ENCODE measurements around the gene KDM3B.
"Not testable (repeated sequence)": the region's sequence is repeated elsewhere in the genome, so short reads cannot be mapped to it uniquely, and the experiment has no call there.

Gene KDM3B

DNA sequence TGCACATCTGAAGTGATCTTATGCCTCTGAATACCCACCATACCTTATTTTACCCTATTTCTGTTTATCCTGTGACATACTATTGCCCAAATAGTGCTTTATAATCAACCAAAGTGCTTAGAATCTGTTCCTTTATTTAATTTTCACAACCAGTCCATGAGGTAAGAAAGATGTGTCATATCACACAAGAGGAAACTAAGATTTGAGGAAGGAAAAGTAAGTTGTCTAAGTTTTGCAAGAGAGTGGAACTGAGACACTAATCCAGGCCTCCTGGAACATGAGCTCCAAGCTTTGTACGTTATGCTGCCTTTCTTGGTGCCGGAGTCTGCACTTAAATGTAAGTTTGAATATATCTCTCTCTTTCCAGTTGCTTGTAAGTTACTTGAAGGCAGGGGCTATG, 17.2 kb downstream of the KDM3B start:
- H3K9me3 ChIP-seq (ENCODE audit: control insufficient read depth in 1 of 2, low read length in 2 of 2) = no peaks in the 10 kb centered on the region
- no peak overlapping the region for H3K4me3 ChIP-seq (ENCODE audit: low read depth in 1 of 2, low read length in 2 of 2)
- peak overlapping the region; percentile 42 for H3K27ac ChIP-seq (ENCODE audit: low read length)
- peaks cover 12 to 13% of the 10 kb centered on the region in 2 donors for H3K4me1 ChIP-seq (ENCODE audit: control insufficient read depth in 1 of 2, insufficient read depth in 2 of 2, low read length in 2 of 2)
- peaks cover 4 to 8% of the 10 kb centered on the region in 2 donors for H3K36me3 ChIP-seq (ENCODE audit: control insufficient read depth in 1 of 2, insufficient read depth in 2 of 2, low read length in 2 of 2)
- H3K27me3 ChIP-seq (ENCODE audit: low read depth, low read length) = no peaks in the 10 kb centered on the region

- Histone ChIP-seq H3K9me3 (ENCODE audit: control insufficient read depth in 1 of 2, low read length in 2 of 2) (no peaks in the 10 kb centered on the region), H3K27ac (ENCODE audit: low read length) (no peak overlapping the region), H3K4me1 (ENCODE audit: control insufficient read depth in 1 of 2, insufficient read depth in 2 of 2, low read length in 2 of 2) (peaks cover 12 to 13% of the 10 kb centered on the region in 2 donors), H3K27me3 (ENCODE audit: low read depth, low read length) (no peaks in the 10 kb centered on the region), H3K4me3 (ENCODE audit: low read depth in 1 of 2, low read length in 2 of 2) (no peak overlapping the region), H3K36me3 (ENCODE audit: control insufficient read depth in 1 of 2, insufficient read depth in 2 of 2, low read length in 2 of 2) (peaks cover 4 to 11% of the 10 kb centered on the region in 2 donors)
Measured at GRCh38 chr5:138370537-138370936, 18.1 kb downstream of the KDM3B start.

DNA sequence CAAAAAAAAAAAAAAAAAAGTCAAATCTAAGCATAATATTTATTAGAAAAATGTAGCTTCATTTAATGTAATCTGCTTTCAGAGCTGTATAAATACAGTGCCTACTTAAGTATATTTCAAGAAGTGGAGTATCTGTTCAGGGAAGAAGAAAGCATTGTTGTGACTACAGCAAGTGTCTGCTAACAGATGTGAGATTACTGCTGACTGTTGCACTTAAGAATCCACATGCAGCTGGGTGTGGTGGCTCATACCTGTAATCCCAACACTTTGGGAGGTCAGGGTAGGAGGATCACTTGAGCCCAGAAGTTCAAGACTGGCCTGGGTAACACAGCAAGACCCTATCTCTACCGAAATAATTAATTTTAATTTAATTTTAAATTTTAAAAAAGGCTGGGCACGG, 19.0 kb downstream of the KDM3B start:
- Histone ChIP-seq H3K27ac (ENCODE audit: low read length) (no peak overlapping the region), H3K9me3 (ENCODE audit: control insufficient read depth in 1 of 2, low read length in 2 of 2) (no peaks in the 10 kb centered on the region), H3K27me3 (ENCODE audit: low read depth, low read length) (no peaks in the 10 kb centered on the region), H3K4me3 (ENCODE audit: low read depth in 1 of 2, low read length in 2 of 2) (no peak overlapping the region), H3K36me3 (ENCODE audit: control insufficient read depth in 1 of 2, insufficient read depth in 2 of 2, low read length in 2 of 2) (peaks cover 4 to 11% of the 10 kb centered on the region in 2 donors), H3K4me1 (ENCODE audit: control insufficient read depth in 1 of 2, insufficient read depth in 2 of 2, low read length in 2 of 2) (peaks cover 11 to 13% of the 10 kb centered on the region in 2 donors)

DNA sequence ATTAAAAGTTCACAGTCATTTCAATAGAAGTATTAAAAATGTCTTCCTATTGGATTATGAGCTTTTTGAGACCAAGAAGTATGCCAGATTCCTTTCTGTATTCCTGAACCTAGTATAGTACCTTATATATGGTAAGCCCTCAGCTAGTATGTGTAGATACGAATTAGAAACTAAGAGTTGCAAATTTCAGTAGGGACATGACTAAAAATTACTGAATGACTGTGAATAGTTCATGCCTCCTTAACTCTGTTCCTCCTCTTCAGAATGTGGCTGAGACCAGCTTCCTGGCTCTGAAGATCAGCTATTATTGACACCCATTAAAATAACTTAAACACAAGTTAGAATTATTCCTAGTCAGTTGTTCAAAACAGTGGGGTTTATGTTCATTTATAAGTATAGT, 19.7 kb downstream of the KDM3B start:
- peaks cover 6 to 16% of the 10 kb centered on the region in 2 donors for H3K36me3 ChIP-seq (ENCODE audit: control insufficient read depth in 1 of 2, insufficient read depth in 2 of 2, low read length in 2 of 2)
- H3K9me3 ChIP-seq (ENCODE audit: control insufficient read depth in 1 of 2, low read length in 2 of 2) = no peaks in the 10 kb centered on the region
- H3K4me3 ChIP-seq (ENCODE audit: low read depth in 1 of 2, low read length in 2 of 2) = no peak overlapping the region
- H3K27ac ChIP-seq (ENCODE audit: low read length) = no peak overlapping the region
- H3K4me1 ChIP-seq (ENCODE audit: control insufficient read depth in 1 of 2, insufficient read depth in 2 of 2, low read length in 2 of 2) = peaks cover 4 to 5% of the 10 kb centered on the region in 2 donors
- H3K27me3 ChIP-seq (ENCODE audit: low read depth, low read length) = no peaks in the 10 kb centered on the region

DNA sequence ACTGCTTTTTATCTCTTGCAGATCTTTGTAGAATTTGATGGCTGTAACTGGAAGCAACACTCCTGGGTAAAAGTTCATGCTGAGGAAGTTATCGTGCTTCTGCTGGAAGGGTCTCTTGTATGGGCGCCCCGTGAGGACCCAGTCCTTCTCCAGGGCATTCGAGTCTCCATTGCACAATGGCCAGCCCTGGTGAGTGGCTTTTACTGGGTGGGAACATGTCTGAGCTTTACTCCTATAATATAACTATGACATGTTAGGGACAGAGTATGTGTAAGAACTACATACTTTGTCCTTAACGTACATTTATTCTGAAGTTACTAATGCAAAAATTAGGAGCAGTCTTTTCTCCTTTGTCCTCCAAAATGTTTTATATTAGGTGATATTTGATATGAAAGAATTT, 20.2 kb downstream of the KDM3B start:
- Histone ChIP-seq H3K36me3 (ENCODE audit: control insufficient read depth in 1 of 2, insufficient read depth in 2 of 2, low read length in 2 of 2) (peaks cover 10 to 20% of the 10 kb centered on the region in 2 donors), H3K4me1 (ENCODE audit: control insufficient read depth in 1 of 2, insufficient read depth in 2 of 2, low read length in 2 of 2) (peaks cover 4 to 5% of the 10 kb centered on the region in 2 donors)

GRCh38 chr5:138382347-138382746, 29.9 kb downstream of the KDM3B start:
- no peak overlapping the region for H3K27ac ChIP-seq (ENCODE audit: low read length)
- no peak overlapping the region for H3K4me3 ChIP-seq (ENCODE audit: low read depth in 1 of 2, low read length in 2 of 2)
- H3K27me3 ChIP-seq (ENCODE audit: low read depth, low read length) = no peaks in the 10 kb centered on the region
- no peaks in the 10 kb centered on the region for H3K4me1 ChIP-seq (ENCODE audit: control insufficient read depth in 1 of 2, insufficient read depth in 2 of 2, low read length in 2 of 2)
- H3K9me3 ChIP-seq (ENCODE audit: control insufficient read depth in 1 of 2, low read length in 2 of 2) = no peaks in the 10 kb centered on the region
- peaks cover 50 to 63% of the 10 kb centered on the region in 2 donors for H3K36me3 ChIP-seq (ENCODE audit: control insufficient read depth in 1 of 2, insufficient read depth in 2 of 2, low read length in 2 of 2)

More for the DNA sequence above, 20.2 kb downstream of the KDM3B start:
- no peak overlapping the region for H3K27ac ChIP-seq (ENCODE audit: low read length)
- no peaks in the 10 kb centered on the region for H3K9me3 ChIP-seq (ENCODE audit: control insufficient read depth in 1 of 2, low read length in 2 of 2)
- no peaks in the 10 kb centered on the region for H3K27me3 ChIP-seq (ENCODE audit: low read depth, low read length)
- no peak overlapping the region for H3K4me3 ChIP-seq (ENCODE audit: low read depth in 1 of 2, low read length in 2 of 2)

GRCh38 chr5:138385660-138386059, 33.2 kb downstream of the KDM3B start:
- H3K36me3 ChIP-seq (ENCODE audit: control insufficient read depth in 1 of 2, insufficient read depth in 2 of 2, low read length in 2 of 2) = peaks cover 33 to 55% of the 10 kb centered on the region in 2 donors
- H3K27ac ChIP-seq (ENCODE audit: low read length) = no peak overlapping the region
- H3K27me3 ChIP-seq (ENCODE audit: low read depth, low read length) = no peaks in the 10 kb centered on the region
- no peaks in the 10 kb centered on the region for H3K4me1 ChIP-seq (ENCODE audit: control insufficient read depth in 1 of 2, insufficient read depth in 2 of 2, low read length in 2 of 2)
- no peak overlapping the region for H3K4me3 ChIP-seq (ENCODE audit: low read depth in 1 of 2, low read length in 2 of 2)
- no peaks in the 10 kb centered on the region for H3K9me3 ChIP-seq (ENCODE audit: control insufficient read depth in 1 of 2, low read length in 2 of 2)

DNA sequence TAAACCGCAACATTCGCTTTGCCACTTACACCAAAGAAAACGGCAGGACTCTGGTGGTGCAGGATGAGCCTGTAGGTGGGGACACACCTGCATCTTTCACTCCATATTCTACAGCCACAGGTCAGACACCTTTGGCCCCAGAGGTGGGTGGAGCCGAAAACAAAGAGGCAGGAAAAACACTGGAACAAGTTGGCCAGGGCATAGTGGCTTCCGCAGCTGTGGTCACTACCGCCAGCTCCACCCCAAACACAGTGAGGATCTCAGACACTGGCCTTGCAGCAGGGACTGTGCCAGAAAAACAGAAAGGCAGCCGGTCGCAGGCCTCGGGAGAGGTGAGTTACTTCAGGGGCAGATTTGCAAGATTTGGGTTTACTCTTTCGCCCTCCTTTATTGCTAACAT, 33.8 kb downstream of the KDM3B start:
- Histone ChIP-seq H3K36me3 (ENCODE audit: control insufficient read depth in 1 of 2, insufficient read depth in 2 of 2, low read length in 2 of 2) (peaks cover 36 to 54% of the 10 kb centered on the region in 2 donors), H3K4me3 (ENCODE audit: low read depth in 1 of 2, low read length in 2 of 2) (no peak overlapping the region), H3K4me1 (ENCODE audit: control insufficient read depth in 1 of 2, insufficient read depth in 2 of 2, low read length in 2 of 2) (no peaks in the 10 kb centered on the region), H3K27ac (ENCODE audit: low read length) (no peak overlapping the region), H3K27me3 (ENCODE audit: low read depth, low read length) (no peaks in the 10 kb centered on the region), H3K9me3 (ENCODE audit: control insufficient read depth in 1 of 2, low read length in 2 of 2) (no peaks in the 10 kb centered on the region)

GRCh38 chr5:138389332-138389731, 36.8 kb downstream of the KDM3B start:
- H3K27ac ChIP-seq (ENCODE audit: low read length) = no peak overlapping the region
- no peaks in the 10 kb centered on the region for H3K27me3 ChIP-seq (ENCODE audit: low read depth, low read length)
- peaks cover 0 to 12% of the 10 kb centered on the region in 2 donors for H3K4me1 ChIP-seq (ENCODE audit: control insufficient read depth in 1 of 2, insufficient read depth in 2 of 2, low read length in 2 of 2)
- peaks cover 51 to 64% of the 10 kb centered on the region in 2 donors for H3K36me3 ChIP-seq (ENCODE audit: control insufficient read depth in 1 of 2, insufficient read depth in 2 of 2, low read length in 2 of 2)
- no peak overlapping the region for H3K4me3 ChIP-seq (ENCODE audit: low read depth in 1 of 2, low read length in 2 of 2)
- H3K9me3 ChIP-seq (ENCODE audit: control insufficient read depth in 1 of 2, low read length in 2 of 2) = no peaks in the 10 kb centered on the region

- not testable (repeated sequence) for H3K27ac ChIP-seq (ENCODE audit: low read length); H3K4me3 ChIP-seq (ENCODE audit: low read depth in 1 of 2, low read length in 2 of 2); H3K27me3 ChIP-seq (ENCODE audit: low read depth, low read length); H3K9me3 ChIP-seq (ENCODE audit: control insufficient read depth in 1 of 2, low read length in 2 of 2)
- Histone ChIP-seq H3K36me3 (ENCODE audit: control insufficient read depth in 1 of 2, insufficient read depth in 2 of 2, low read length in 2 of 2) (peaks cover 56 to 65% of the 10 kb centered on the region in 2 donors), H3K4me1 (ENCODE audit: control insufficient read depth in 1 of 2, insufficient read depth in 2 of 2, low read length in 2 of 2) (peaks cover 0 to 12% of the 10 kb centered on the region in 2 donors)
Measured at GRCh38 chr5:138389911-138390310, 37.4 kb downstream of the KDM3B start.

DNA sequence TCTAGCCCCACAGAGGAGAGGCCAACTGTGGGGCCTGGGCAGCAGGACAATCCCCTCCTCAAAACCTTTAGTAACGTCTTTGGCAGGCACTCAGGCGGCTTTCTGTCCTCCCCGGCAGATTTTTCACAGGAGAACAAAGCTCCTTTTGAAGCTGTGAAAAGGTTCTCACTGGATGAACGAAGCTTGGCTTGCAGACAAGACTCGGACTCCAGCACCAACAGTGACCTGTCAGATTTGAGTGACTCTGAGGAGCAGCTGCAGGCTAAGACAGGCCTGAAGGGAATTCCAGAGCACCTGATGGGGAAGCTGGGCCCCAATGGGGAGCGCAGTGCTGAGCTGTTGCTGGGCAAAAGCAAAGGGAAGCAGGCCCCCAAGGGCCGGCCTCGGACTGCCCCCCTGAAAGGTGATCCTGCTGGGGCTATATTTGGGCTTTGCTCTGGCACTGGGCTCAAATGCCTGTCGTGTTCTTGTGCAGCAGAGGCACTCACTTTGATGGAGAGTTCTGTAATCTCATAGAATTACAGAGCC, 39.4 kb downstream of the KDM3B start:
- no peaks in the 10 kb centered on the region for H3K9me3 ChIP-seq (ENCODE audit: control insufficient read depth in 1 of 2, low read length in 2 of 2)
- no peak overlapping the region for H3K4me3 ChIP-seq (ENCODE audit: low read depth in 1 of 2, low read length in 2 of 2)
- H3K36me3 ChIP-seq (ENCODE audit: control insufficient read depth in 1 of 2, insufficient read depth in 2 of 2, low read length in 2 of 2) = peaks cover 53 to 58% of the 10 kb centered on the region in 2 donors
- no peaks in the 10 kb centered on the region for H3K27me3 ChIP-seq (ENCODE audit: low read depth, low read length)
- H3K4me1 ChIP-seq (ENCODE audit: control insufficient read depth in 1 of 2, insufficient read depth in 2 of 2, low read length in 2 of 2) = peaks cover 0 to 12% of the 10 kb centered on the region in 2 donors
- H3K27ac ChIP-seq (ENCODE audit: low read length) = no peak overlapping the region

DNA sequence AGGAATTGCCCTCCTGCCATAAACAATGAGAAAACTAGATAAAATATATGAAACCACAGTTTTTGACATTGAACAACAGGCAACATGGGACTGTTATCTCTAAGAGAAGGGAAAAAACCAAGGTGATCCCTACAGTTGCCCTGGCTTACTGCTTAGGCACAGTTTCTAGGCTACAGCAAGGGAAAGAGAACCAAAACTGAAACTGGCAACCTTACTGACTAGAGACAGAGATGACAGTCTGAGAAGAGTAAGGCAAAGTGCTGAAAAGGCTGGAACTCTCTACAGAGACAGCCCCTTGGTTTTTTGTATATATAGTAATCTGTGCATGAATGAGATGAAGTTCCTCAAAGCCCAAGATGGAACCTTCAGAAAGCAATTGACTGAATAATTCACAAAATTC, 50.2 kb downstream of the KDM3B start:
- Histone ChIP-seq H3K4me1 (ENCODE audit: control insufficient read depth in 1 of 2, insufficient read depth in 2 of 2, low read length in 2 of 2) (no peaks in the 10 kb centered on the region), H3K27ac (ENCODE audit: low read length) (no peak overlapping the region), H3K27me3 (ENCODE audit: low read depth, low read length) (no peaks in the 10 kb centered on the region), H3K9me3 (ENCODE audit: control insufficient read depth in 1 of 2, low read length in 2 of 2) (no peaks in the 10 kb centered on the region), H3K4me3 (ENCODE audit: low read depth in 1 of 2, low read length in 2 of 2) (no peak overlapping the region), H3K36me3 (ENCODE audit: control insufficient read depth in 1 of 2, insufficient read depth in 2 of 2, low read length in 2 of 2) (peaks cover 49 to 52% of the 10 kb centered on the region in 2 donors)
